ENCODE measurements around the gene FUT4. TPM values are rescaled to one million over a fixed set of nuclear protein-coding genes. Genes with fewer than 3 reads are reported as not detected.
"Not testable (repeated sequence)": the region's sequence is repeated elsewhere in the genome, so short reads cannot be mapped to it uniquely, and the experiment has no call there.

The FUT4 gene, protein sequence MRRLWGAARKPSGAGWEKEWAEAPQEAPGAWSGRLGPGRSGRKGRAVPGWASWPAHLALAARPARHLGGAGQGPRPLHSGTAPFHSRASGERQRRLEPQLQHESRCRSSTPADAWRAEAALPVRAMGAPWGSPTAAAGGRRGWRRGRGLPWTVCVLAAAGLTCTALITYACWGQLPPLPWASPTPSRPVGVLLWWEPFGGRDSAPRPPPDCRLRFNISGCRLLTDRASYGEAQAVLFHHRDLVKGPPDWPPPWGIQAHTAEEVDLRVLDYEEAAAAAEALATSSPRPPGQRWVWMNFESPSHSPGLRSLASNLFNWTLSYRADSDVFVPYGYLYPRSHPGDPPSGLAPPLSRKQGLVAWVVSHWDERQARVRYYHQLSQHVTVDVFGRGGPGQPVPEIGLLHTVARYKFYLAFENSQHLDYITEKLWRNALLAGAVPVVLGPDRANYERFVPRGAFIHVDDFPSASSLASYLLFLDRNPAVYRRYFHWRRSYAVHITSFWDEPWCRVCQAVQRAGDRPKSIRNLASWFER
- polyA plus RNA-seq (2012; ENCODE audit: missing spikeins), result 1.4 TPM

DNA sequence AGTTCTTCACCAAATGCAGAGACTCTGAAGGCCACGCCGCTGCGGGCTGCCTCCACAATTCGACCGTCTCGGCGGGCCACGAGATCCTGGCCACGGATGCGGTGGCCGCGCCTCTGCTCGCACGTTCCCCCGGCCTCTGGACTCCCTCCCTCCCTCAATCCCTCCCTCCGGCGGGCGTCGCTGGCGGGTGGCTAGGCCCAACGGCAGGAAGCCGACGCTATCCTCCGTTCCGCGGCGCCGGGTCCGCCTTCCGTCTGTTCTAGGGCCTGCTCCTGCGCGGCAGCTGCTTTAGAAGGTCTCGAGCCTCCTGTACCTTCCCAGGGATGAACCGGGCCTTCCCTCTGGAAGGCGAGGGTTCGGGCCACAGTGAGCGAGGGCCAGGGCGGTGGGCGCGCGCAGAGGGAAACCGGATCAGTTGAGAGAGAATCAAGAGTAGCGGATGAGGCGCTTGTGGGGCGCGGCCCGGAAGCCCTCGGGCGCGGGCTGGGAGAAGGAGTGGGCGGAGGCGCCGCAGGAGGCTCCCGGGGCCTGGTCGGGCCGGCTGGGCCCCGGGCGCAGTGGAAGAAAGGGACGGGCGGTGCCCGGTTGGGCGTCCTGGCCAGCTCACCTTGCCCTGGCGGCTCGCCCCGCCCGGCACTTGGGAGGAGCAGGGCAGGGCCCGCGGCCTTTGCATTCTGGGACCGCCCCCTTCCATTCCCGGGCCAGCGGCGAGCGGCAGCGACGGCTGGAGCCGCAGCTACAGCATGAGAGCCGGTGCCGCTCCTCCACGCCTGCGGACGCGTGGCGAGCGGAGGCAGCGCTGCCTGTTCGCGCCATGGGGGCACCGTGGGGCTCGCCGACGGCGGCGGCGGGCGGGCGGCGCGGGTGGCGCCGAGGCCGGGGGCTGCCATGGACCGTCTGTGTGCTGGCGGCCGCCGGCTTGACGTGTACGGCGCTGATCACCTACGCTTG lies at the start of gene FUT4:
FUT4 (plus strand) TSS at position 227 of the 951 bp plus-strand sequence; CDS start at position 440, 213 bp downstream.
- no peak for TF ChIP-seq POLR2AphosphoS5 (IDR thresholded peaks at IDR 0.05; ENCODE audit: low read depth, low read length)
- peak; percentile 51; the same call in 1 of the 2 replicates for TF ChIP-seq POLR2A (IDR thresholded peaks at IDR 0.05; ENCODE audit: low read depth, low read length)
- TF ChIP-seq TAF1 (IDR thresholded peaks at IDR 0.05; ENCODE audit: borderline replicate concordance, low read depth, low read length), result no peak
- DNase-seq (ENCODE audit: insufficient read length) (peak; percentile 62), FAIRE-seq (peak; percentile 92)

DNA sequence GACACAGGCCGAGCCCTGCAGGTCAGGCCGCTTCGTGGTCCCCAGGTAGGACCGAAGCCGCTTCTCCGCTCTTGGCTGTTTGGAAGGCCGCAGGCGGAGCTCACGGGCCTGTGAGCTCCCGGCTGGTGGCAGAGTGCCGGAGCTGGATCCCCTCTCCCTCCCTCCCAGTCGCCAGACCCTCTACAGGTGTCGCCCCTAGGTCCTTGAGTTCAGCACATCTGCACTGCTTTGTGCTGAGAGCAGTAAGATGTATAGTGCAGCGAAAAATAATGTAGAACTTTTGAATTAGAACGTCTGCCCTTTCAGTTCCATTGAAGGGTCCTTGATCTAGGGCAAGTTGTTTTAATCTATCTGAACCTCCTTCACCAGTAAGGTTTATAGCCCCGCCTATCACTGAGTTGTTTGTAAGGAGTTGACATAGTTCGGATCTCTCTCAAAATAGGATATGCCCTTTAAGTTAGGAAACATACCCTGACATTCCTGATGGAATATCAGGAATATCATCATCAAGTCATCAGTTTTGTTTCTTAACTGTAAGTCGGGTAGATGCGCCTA lies 49.5 kb upstream of the FUT4 start:
- FAIRE-seq, result no peak
- TF ChIP-seq POLR2AphosphoS5 (IDR thresholded peaks at IDR 0.05; ENCODE audit: low read depth, low read length) (no peak), TAF1 (IDR thresholded peaks at IDR 0.05; ENCODE audit: borderline replicate concordance, low read depth, low read length) (no peak), POLR2A (IDR thresholded peaks at IDR 0.05; ENCODE audit: low read depth, low read length) (no peak)
- DNase-seq (ENCODE audit: insufficient read length), result no peak

DNA sequence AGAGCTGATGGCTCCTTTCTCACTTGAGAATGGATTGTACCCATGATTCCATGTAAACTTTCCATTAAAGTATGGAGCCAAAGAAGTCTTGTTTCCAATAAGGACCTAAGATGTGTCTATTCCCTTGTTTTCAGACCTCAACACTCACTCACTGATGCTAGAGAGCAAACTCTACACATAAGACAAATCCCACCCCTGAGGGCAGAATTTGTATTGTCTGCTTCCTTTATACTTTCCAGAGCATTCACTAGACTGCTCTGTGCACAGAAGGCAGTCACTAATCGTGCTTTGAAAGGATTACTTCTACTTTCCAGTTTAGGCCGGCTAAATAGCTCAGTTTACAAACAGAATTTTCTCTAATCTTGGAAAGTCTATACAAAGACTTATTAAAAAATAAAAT lies 43.5 kb upstream of the FUT4 start:
- FAIRE-seq, result peak; percentile 66
- DNase-seq (ENCODE audit: insufficient read length), result no peak
- no peak for TF ChIP-seq TAF1 (IDR thresholded peaks at IDR 0.05; ENCODE audit: borderline replicate concordance, low read depth, low read length)
- TF ChIP-seq POLR2AphosphoS5 (IDR thresholded peaks at IDR 0.05; ENCODE audit: low read depth, low read length), result no peak
- no peak for TF ChIP-seq POLR2A (IDR thresholded peaks at IDR 0.05; ENCODE audit: low read depth, low read length)

DNA sequence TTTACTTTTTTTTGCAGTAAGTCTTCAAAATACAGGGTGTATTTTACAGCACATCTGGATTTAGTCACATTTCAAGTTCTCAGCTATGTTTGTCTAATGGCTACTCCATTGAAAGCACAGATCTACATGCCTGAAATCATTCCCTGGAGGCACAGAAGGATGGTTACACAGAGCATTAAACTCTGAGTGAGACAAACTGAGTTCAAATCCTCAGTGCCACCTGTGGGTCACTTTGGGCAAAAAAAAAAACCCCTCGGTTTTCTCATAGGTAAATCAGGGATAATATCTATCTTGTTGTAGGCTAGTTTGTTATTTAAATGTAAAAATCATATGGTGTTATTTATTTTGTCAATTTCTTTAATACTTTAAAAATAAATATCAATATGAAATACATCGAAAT lies 42.2 kb upstream of the FUT4 start:
- DNase-seq (ENCODE audit: insufficient read length) (no peak), FAIRE-seq (no peak)
- TF ChIP-seq POLR2A (IDR thresholded peaks at IDR 0.05; ENCODE audit: low read depth, low read length), result no peak
- no peak for TF ChIP-seq TAF1 (IDR thresholded peaks at IDR 0.05; ENCODE audit: borderline replicate concordance, low read depth, low read length)
- TF ChIP-seq POLR2AphosphoS5 (IDR thresholded peaks at IDR 0.05; ENCODE audit: low read depth, low read length), result no peak

- DNase-seq (ENCODE audit: insufficient read length), result no peak
- no peak for TF ChIP-seq POLR2A (IDR thresholded peaks at IDR 0.05; ENCODE audit: low read depth, low read length)
- no peak for TF ChIP-seq POLR2AphosphoS5 (IDR thresholded peaks at IDR 0.05; ENCODE audit: low read depth, low read length)
- no peak for TF ChIP-seq TAF1 (IDR thresholded peaks at IDR 0.05; ENCODE audit: borderline replicate concordance, low read depth, low read length)
- FAIRE-seq, result peak; percentile 82
Measured at GRCh38 chr11:94504689-94505293, 38.9 kb upstream of the FUT4 start.

DNA sequence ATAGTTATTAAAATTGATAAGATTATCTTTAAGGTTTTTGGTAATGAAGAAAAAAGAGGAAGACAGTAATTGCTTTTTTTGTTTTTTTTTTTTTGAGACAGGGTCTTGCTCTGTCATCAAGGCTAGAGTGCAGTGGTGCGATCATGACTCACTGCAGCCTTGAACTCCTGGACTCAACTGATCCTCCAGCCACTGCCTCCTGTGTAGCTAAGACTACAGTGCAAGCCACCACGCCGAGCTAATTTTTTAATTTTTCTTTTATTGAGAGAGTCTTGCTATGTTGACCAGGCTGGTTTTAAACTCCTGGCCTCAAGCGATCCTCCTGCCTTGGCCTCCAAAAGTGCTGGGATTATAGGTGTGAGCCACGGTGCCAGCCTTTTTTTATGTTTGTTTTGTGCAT lies 37.2 kb upstream of the FUT4 start:
- FAIRE-seq, result not testable (repeated sequence)

DNA sequence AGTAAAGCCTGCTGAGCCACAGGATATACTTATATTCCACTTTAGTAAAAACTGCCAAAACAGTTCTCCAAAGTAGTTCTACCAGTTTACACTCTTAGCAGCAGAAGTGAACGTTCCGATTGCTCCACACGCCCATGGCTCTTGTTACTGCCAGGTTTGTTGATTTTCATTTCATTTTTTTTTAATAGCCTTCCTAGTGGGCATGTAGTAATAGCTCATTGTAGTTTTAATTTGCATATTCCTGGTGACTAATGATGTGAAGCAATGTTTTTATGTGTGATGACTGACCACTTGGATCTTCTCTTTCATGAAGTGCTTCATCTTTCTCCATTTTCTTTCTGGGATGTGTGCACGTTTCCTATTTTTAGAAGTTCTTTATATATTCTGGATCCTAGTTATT lies 36.2 kb upstream of the FUT4 start:
- no peak for TF ChIP-seq POLR2AphosphoS5 (IDR thresholded peaks at IDR 0.05; ENCODE audit: low read depth, low read length)
- no peak for TF ChIP-seq TAF1 (IDR thresholded peaks at IDR 0.05; ENCODE audit: borderline replicate concordance, low read depth, low read length)
- TF ChIP-seq POLR2A (IDR thresholded peaks at IDR 0.05; ENCODE audit: low read depth, low read length), result no peak
- FAIRE-seq, result no peak
- DNase-seq (ENCODE audit: insufficient read length), result no peak

More for the DNA sequence above, 37.2 kb upstream of the FUT4 start:
- not testable (repeated sequence) for DNase-seq (ENCODE audit: insufficient read length)

DNA sequence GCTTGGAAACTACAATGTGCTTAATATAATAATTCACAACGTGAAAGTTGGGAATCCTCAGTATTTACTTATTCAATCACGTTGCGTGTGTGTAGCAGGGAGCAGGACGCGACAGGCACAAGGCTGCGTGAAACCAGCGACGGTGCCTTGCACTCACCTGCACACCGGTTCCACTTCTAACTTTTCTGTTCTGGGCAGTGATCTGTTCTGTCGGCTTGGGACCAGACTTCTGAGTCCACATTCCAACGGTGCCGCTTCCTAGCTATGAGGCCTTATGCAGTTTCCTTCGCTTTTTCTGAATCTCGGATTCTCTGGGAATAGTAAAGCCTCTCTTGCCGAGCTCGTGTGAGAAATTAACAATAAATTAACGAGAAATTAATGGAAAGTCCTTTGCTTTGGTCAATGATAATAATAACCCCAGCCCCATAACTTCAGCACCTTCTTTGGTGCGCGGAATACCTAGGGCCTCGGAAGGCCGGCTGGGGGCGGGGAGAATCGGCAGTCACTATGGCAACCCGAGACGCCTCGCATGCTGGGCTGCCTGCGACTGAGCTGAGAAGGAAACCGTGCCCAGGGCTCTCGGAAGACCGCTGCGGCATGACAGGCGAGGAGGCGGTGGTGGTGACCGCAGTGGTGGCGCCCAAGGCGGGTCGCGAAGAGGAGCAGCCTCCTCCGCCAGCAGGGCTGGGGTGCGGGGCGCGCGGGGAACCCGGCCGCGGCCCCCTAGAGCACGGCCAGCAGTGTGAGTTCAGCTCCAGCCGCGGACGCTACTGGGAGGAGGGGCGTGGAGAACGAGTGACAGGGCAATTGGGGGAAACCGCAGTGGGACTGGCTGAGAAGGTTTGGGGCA lies 31.6 kb upstream of the FUT4 start, which contains the start of gene C11orf97:
C11orf97 (plus strand) TSS at position 530 of the 850 bp plus-strand sequence; CDS start at position 598, 68 bp downstream.
- DNase-seq (ENCODE audit: insufficient read length) (peak; percentile 23), FAIRE-seq (no peak)
- no peak for TF ChIP-seq POLR2AphosphoS5 (IDR thresholded peaks at IDR 0.05; ENCODE audit: low read depth, low read length)
- TF ChIP-seq TAF1 (IDR thresholded peaks at IDR 0.05; ENCODE audit: borderline replicate concordance, low read depth, low read length), result no peak
- no peak for TF ChIP-seq POLR2A (IDR thresholded peaks at IDR 0.05; ENCODE audit: low read depth, low read length)

DNA sequence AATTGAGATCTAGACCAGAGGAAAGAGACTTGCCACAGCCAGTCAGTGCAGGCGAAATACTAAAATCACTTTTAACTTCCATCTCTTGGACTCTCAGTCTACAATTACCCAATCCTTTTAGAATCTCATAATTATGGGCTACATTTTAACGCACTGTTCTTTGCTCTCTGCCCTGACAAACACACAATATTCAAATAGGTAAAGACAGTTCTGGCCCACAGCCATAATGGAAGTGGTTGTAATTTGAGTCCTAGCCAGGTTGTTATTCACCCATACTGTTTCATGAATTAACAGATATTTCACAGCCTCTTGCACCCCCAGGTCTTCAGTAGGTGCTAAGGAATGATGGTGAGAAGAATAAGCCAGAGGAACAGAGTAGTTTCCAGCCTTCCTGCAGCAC lies 30.6 kb upstream of the FUT4 start:
- FAIRE-seq, result no peak
- TF ChIP-seq POLR2A (IDR thresholded peaks at IDR 0.05; ENCODE audit: low read depth, low read length), result no peak

GRCh38 chr11:94515398-94515797 lies 28.3 kb upstream of the FUT4 start:
- DNase-seq (ENCODE audit: insufficient read length) (no peak), FAIRE-seq (no peak)
- no peak for TF ChIP-seq POLR2AphosphoS5 (IDR thresholded peaks at IDR 0.05; ENCODE audit: low read depth, low read length)
- no peak for TF ChIP-seq POLR2A (IDR thresholded peaks at IDR 0.05; ENCODE audit: low read depth, low read length)
- no peak for TF ChIP-seq TAF1 (IDR thresholded peaks at IDR 0.05; ENCODE audit: borderline replicate concordance, low read depth, low read length)

More for the DNA sequence above, 30.6 kb upstream of the FUT4 start:
- no peak for DNase-seq (ENCODE audit: insufficient read length)
